B cell (primary cell): ENCODE data around the gene SENP1. TPM values are rescaled to one million over a fixed set of nuclear protein-coding genes. Genes with fewer than 3 reads are reported as not detected.

Experiments used
- ATAC-seq: fragments of 200-7000 bp; cut with Tn5 transposase; one replicate; pipeline ENCODE4 v1.10.0; 2021; ENCODE audit warnings: low read depth, mild to moderate bottlenecking, moderate number of reproducible peaks, moderate library complexity
- CTCF ChIA-PET: fragments of 350-600 bp; sonication (Branson Sonifier 250); formaldehyde crosslinking; loops from one replicate; lab custom pipeline; 2021; ENCODE audit warnings: antibody characterized with exemption, inconsistent platforms; lab: Charles Lee
- POLR2A ChIA-PET: fragments of 350-600 bp; sonication (Branson Sonifier 250); formaldehyde crosslinking; loops from one replicate; lab custom pipeline; 2021; ENCODE audit warnings: antibody characterized with exemption; lab: Charles Lee
- DNase-seq: peaks from one replicate; pipeline ENCODE4 v3.0.0; 2013
- H2AFZ ChIP-seq: 2 replicates; pipeline ENCODE4 v1.6.1; 2012; ENCODE audit warnings: mild to moderate bottlenecking, low read depth, low read length; ENCODE audit not compliant: insufficient read depth, poor library complexity, severe bottlenecking
- H3K27ac ChIP-seq, 2 donors: 1 replicate in 1 of 2; 2 replicates in 1 of 2; pipeline ENCODE4 v1.5.1; 2012 to 2013; ENCODE audit warnings: low read length in 2 of 2, mild to moderate bottlenecking in 2 of 2, moderate library complexity in 1 of 2
- H3K27me3 ChIP-seq, 4 experiments: fragments of 200-600 bp in 1 of 4; sonication (generic) in 1 of 4; replicated peaks in 1 of 4; 1 replicate in 2 of 4; 2 replicates in 2 of 4; pipeline versions ENCODE4 v1.6.1 to v1.7.0; 2013 to 2016; ENCODE audit warnings: low read length in 3 of 4, mild to moderate bottlenecking in 2 of 4, mixed read lengths in 1 of 4, moderate library complexity in 1 of 4; ENCODE audit not compliant: insufficient read depth in 4 of 4, control insufficient read depth in 3 of 4; ENCODE audit errors: control extremely low read depth in 1 of 4
- H3K36me3 ChIP-seq, 2 experiments: replicated peaks in 1 of 2; 1 replicate in 1 of 2; 2 replicates in 1 of 2; pipeline versions ENCODE4 v1.6.1 to v1.7.1; 2013; ENCODE audit warnings: low read length in 1 of 2; ENCODE audit not compliant: insufficient read depth in 2 of 2, control insufficient read depth in 1 of 2; ENCODE audit errors: control extremely low read depth in 1 of 2, extremely low read depth in 1 of 2
- H3K4me1 ChIP-seq, 2 donors: fragments of 200-600 bp in 1 of 2; sonication (generic) in 1 of 2; 1 replicate in 1 of 2; 2 replicates in 1 of 2; pipeline versions ENCODE4 v1.5.1 to v1.6.1; 2013 to 2017; ENCODE audit warnings: low read length in 2 of 2; ENCODE audit not compliant: control insufficient read depth in 2 of 2, insufficient read depth in 2 of 2
- H3K4me2 ChIP-seq: replicated peaks from 2 replicates; pipeline ENCODE3; 2012; ENCODE audit warnings: mild to moderate bottlenecking, low read depth, low read length; ENCODE audit not compliant: poor library complexity, severe bottlenecking
- H3K4me3 ChIP-seq, 5 experiments: fragments of 200-600 bp in 1 of 5; sonication (generic) in 1 of 5; 1 replicate in 3 of 5; 2 replicates in 2 of 5; pipeline versions ENCODE4 v1.5.1 to v1.7.0; 2011 to 2016; ENCODE audit warnings: low read length in 4 of 5, mild to moderate bottlenecking in 4 of 5, low read depth in 2 of 5, control low read depth in 1 of 5, moderate library complexity in 1 of 5; ENCODE audit not compliant: insufficient read depth in 1 of 5; ENCODE audit errors: control extremely low read depth in 1 of 5, extremely low read depth in 1 of 5
- H3K79me2 ChIP-seq: fragments of 200-600 bp; sonication (generic); one replicate; pipeline ENCODE4 v1.6.0; 2016; ENCODE audit warnings: low read length; ENCODE audit not compliant: control insufficient read depth, insufficient read depth
- H3K9ac ChIP-seq: fragments of 200-600 bp; sonication (generic); 2 replicates; pipeline ENCODE4 v1.6.1; 2017; ENCODE audit warnings: mild to moderate bottlenecking, low read length, moderate library complexity
- H3K9me3 ChIP-seq, 3 donors: one replicate each; pipeline versions ENCODE4 v1.6.1 to v1.7.1; 2013; ENCODE audit warnings: low read length in 2 of 3; ENCODE audit not compliant: control insufficient read depth in 2 of 3, insufficient read depth in 1 of 3; ENCODE audit errors: control extremely low read depth in 1 of 3
- H4K20me1 ChIP-seq: 2 replicates; pipeline ENCODE4 v1.6.0; 2012; ENCODE audit warnings: mild to moderate bottlenecking, low read length; ENCODE audit not compliant: insufficient read depth, control insufficient read depth, poor library complexity, severe bottlenecking
- H3K27ac Mint-ChIP-seq: one replicate; pipeline ENCODE4 v1.8.0; 2021; ENCODE audit warnings: mixed read lengths
- H3K27me3 Mint-ChIP-seq: one replicate; pipeline ENCODE4 v1.8.0; 2021; ENCODE audit warnings: mixed read lengths
- H3K4me1 Mint-ChIP-seq: one replicate; pipeline ENCODE4 v1.8.0; 2021; ENCODE audit warnings: mixed read lengths
- H3K4me3 Mint-ChIP-seq: one replicate; pipeline ENCODE4 v1.8.0; 2021; ENCODE audit warnings: mixed read lengths
- H3K9me3 Mint-ChIP-seq: one replicate; pipeline ENCODE4 v1.8.0; 2022; ENCODE audit warnings: mixed read lengths; ENCODE audit not compliant: insufficient read depth
- CTCF ChIP-seq: fragments of 200-600 bp; IDR thresholded peaks from one replicate; pipeline ENCODE4 v1.8.0; 2022; ENCODE audit warnings: antibody characterized with exemption, mild to moderate bottlenecking
- EZH2 ChIP-seq: IDR thresholded peaks from 2 replicates; pipeline ENCODE4 v1.6.1; 2012; ENCODE audit warnings: borderline replicate concordance, low read depth, mild to moderate bottlenecking, moderate library complexity, low read length; ENCODE audit not compliant: insufficient read depth, poor library complexity, severe bottlenecking
- WGBS: methylation state at CpG from one replicate; pipeline ENCODE4 v1.1.5; 2013; ENCODE audit warnings: missing lambda C conversion rate; ENCODE audit not compliant: insufficient coverage; 5-methylcytosine and 5-hydroxymethylcytosine counted together
- intact Hi-C: fragments of 100-400 bp; cut with micrococcal nuclease; formaldehyde crosslinking; loops from one replicate; pipeline ENCODE4 v1.10.0; 2022
- polyA plus RNA-seq: library from polyadenylated mRNA; depleted of rRNA; stranded (reverse); fragments of >200 nt; gene quantifications from 2 replicates; pipeline ENCODE4 v1.2.3, GENCODE V29; 2012
- total RNA-seq, 2 donors: library from RNA; stranded (reverse); fragments of 120-200 nt in 1 of 2; gene quantifications; 1 replicate in 1 of 2; 2 replicates in 1 of 2; pipeline versions ENCODE4 v1.2.3 to v1.2.4, GENCODE V29; 2013 to 2022

The SENP1 gene
- total and polyA plus RNA-seq, 2 donors (not counting 1 experiment from before 2014, with no cell fraction given), result 7.3 to 44.8 TPM

GRCh38 chr12:48067250-48067938, 38.5 kb downstream of the SENP1 start:
- Histone ChIP-seq H4K20me1 (no peaks in the 10 kb centered on the region), H2AFZ (no peak overlapping the region), H3K27me3 (no peaks in the 10 kb centered on the region), H3K27ac (no peak overlapping the region), H3K79me2 (no peaks in the 10 kb centered on the region), H3K9ac (no peak overlapping the region), H3K4me3 (no peak overlapping the region), H3K4me1 (no peaks in the 10 kb centered on the region), H3K9me3 (no peaks in the 10 kb centered on the region), H3K4me2 (no peak overlapping the region), H3K36me3 (peaks cover 3 to 72% of the 10 kb centered on the region in 2 experiments)
- ATAC-seq (no peak), DNase-seq (no peak)
- 90% methylated on average over 4 of the region's 4 CpGs for WGBS
- Mint-ChIP-seq H3K27me3 (no peaks in the 10 kb centered on the region), H3K4me3 (no peak overlapping the region), H3K9me3 (no peaks in the 10 kb centered on the region), H3K27ac (no peak overlapping the region), H3K4me1 (no peaks in the 10 kb centered on the region)
- ChIA-PET CTCF (no interaction called here), POLR2A (no interaction called here)
- no peak for TF ChIP-seq CTCF
- no peak for TF ChIP-seq EZH2
- intact Hi-C loops, result no loop called here

- DNase-seq (no peak), ATAC-seq (no peak)
- H3K36me3 ChIP-seq, result peaks cover 7 to 80% of the 10 kb centered on the region in 2 experiments
- 100% methylated on average over 1 of the region's 5 CpGs for WGBS
- H3K4me1 Mint-ChIP-seq, result no peaks in the 10 kb centered on the region
- H3K4me2 ChIP-seq, result no peak overlapping the region
- no peaks in the 10 kb centered on the region for H3K27me3 Mint-ChIP-seq
- no peaks in the 10 kb centered on the region for H3K79me2 ChIP-seq
- no peaks in the 10 kb centered on the region for H3K27me3 ChIP-seq
- ChIA-PET CTCF (no interaction called here), POLR2A (no interaction called here)
- no peaks in the 10 kb centered on the region for H3K9me3 Mint-ChIP-seq
- H2AFZ ChIP-seq, result no peak overlapping the region
- no peak overlapping the region for H3K27ac Mint-ChIP-seq
- no peak overlapping the region for H3K4me3 Mint-ChIP-seq
- H3K9ac ChIP-seq, result no peak overlapping the region
- intact Hi-C loops, result no loop called here
- no peak overlapping the region for H3K4me3 ChIP-seq
- TF ChIP-seq CTCF, result no peak
- no peak for TF ChIP-seq EZH2
- no peaks in the 10 kb centered on the region for H4K20me1 ChIP-seq
- H3K4me1 ChIP-seq, result no peaks in the 10 kb centered on the region
- peaks cover 0 to 1% (median 0%) of the 10 kb centered on the region in 3 donors for H3K9me3 ChIP-seq
- H3K27ac ChIP-seq, result no peak overlapping the region
Measured at GRCh38 chr12:48065041-48065440, 40.8 kb downstream of the SENP1 start.
